Measurements from ENCODE around the gene PRKG1.

DNA sequence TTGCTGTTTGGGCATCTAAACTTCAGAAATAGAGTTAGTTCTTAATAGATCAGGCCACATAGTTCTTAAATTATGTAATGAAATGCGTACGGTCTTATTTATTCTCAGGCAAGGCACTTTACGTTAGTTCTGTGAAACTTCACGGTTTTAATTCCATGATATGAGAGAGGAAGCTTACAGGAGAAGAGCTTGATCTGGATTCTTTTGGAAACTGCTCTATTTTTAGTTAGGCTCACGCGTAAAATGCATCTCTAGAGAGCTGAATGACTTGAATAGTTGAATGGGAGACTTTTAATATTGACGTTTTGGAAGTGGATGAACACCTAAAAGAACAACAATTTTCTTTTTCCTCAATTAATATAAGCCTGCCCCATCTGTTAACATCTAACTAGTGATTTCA, 71.1 kb downstream of the PRKG1 start:
- no peak for TF ChIP-seq POLR2A (IDR thresholded peaks at IDR 0.05; ENCODE audit: low read depth, low read length)
- TF ChIP-seq TAF1 (IDR thresholded peaks at IDR 0.05; ENCODE audit: borderline replicate concordance, low read depth, low read length): no peak
